GM18519 (cell line): ENCODE data around the gene TSPAN5.
"Not testable (repeated sequence)": the region's sequence is repeated elsewhere in the genome, so short reads cannot be mapped to it uniquely, and the experiment has no call there.

Experiments
- ATAC-seq: cut with Tn5 transposase; IDR thresholded peaks from one replicate; pipeline ENCODE4 v1.9.1; 2021; ENCODE audit warnings: mild to moderate bottlenecking, moderate library complexity; ENCODE audit not compliant: unreplicated experiment, low FRiP score

TSPAN5 gene

DNA sequence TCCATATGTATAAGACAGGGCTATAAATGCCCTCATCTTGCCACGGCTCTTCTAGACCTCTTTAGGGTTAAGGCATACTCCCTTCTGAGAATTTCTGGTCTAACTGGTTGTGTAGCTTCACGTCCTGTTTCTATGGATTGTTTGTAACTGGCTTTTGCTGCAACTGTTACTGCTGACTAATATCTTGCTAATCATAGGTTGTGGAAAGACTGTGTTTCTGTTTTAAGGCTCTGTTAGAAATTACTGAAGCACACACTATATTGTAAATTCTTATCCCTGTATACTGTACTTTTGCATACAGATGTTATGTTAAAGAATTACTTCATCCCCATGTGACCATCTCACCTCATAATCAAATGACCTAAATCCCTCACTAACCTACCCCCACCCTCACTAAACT lies 178.8 kb downstream of the TSPAN5 start:
- not testable (repeated sequence) for ATAC-seq

DNA sequence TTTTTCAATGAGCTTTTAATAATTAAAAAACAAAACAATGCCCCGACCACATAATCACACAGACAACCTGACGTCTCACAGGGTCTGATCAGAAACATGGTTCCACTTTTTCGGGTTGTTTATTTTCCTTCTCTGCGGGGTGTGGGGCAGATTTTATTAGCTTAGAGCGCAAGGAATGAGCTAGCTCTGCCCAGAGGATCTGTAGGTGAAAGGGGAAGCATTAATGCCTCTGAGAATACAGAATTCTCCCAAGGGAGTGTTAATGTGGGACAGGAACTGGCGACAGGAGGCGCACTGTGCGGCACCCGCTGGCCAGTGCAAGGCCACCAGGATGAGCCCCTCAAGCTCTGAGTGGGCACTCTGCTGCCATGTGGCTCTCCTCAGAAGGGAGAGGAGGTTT lies 181.5 kb downstream of the TSPAN5 start:
- no peak for ATAC-seq

DNA sequence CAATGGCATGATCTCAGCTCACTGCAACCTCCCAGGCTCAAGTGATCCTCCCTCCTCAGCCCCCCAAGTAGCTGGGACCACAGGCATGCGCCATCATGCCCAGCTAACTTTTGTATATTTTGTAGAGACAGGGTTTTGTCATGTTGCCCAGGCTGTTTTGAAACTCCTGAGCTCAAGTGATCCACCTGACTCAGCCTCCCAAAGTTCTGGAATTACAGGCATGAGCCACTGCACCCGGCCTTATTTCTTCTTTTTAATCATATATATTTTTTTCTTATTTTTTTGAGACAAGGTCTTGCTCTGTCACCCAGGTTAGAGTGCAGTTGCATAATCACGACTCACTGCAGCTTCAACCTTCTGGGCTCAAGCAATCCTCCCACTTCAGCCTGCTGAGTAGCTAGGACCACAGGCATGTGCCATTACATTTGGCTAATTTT lies 184.0 kb downstream of the TSPAN5 start:
- no peak for ATAC-seq

DNA sequence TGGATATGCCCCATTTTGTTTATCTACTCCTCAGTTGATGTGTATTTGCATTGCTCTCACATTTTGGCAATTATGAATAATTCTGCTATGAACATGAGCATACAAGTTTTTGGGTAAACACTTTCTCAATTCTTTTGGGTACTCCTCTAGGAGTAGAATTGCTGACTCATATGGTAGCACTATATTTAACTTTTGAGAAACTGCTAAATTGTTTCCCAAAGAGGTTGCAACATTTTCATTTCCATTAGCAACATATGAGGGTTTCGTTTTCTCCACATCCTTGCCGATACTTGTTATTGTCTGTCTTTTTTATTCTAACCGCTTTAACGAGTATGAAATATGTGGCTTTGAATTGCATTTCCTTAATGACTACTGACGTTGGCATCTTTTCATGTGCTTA lies 185.4 kb downstream of the TSPAN5 start:
- no peak for ATAC-seq

DNA sequence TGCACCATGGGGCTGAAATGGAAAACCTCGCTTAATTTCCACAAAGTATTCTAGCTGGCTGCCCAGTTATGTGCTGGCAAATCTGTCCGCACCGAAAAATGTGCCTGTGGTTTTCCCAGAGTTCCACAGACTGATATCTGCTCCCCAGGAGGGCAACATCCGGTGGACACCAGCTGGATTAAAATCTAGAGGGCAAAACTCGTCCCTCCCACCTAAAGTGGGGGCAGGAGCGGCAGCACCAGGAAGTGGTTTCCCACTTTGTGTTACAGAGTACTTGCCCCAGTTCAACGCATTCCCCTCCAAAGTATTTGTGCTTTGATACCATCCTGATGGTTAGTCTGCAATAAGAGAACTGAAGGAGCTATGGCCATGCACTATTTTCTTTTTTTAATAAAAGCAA lies 187.6 kb downstream of the TSPAN5 start:
- no peak for ATAC-seq

DNA sequence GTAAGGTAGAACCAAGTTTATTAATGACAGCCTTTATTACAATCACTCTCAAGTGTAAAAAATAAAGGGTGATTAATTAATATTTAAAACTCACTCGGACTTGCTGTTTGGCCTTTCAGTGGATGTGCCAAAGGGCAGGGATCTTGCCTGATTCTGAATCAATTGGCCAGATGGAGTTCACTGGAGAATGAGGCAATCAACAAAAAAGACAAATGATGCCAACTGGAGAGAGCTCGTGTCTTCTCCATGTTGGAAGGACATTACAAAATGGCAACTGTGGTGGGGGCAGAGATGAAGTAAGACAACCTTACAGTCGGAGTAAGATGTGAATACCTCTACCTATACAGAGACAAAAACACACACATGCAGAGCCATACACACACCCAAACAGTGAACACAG lies 188.0 kb downstream of the TSPAN5 start:
- no peak for ATAC-seq

DNA sequence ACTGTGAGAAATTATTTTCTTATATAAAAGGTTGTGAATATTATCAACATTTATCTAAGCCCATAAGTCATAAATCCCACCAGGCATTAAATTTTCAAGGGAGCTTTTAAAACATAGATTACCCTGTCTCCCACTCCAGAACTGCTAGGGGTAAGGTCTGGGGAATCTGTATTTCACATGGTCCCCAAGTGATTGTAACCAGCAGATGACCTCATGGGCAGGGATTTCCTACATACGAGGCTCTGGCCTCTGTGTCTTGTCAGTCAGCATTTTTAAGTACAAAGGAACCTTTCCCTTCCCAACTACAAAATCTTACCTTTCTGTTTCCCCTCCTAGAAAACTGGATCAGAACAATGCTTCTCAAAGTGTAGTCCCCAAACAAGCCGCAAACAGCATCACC lies 188.6 kb downstream of the TSPAN5 start:
- no peak for ATAC-seq

DNA sequence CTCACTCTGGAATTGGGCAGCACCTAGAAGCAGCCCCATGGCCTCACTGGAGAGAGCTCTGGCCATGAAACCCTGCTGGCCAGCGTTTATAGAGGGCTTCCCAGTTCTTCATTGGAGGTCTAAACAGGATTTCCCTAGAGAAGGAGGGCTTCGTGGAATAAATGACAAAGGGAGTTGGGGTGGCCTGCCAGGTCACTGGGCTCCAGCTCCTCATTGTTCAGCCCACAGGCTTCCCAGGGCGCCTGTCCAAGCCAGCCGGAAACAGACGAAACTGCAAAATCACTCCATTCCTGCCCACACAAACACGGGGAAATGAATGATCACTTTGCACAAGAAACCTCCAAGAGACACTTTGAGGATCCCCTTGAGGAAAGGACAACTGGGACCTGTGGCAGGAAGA lies 189.7 kb downstream of the TSPAN5 start:
- no peak for ATAC-seq

DNA sequence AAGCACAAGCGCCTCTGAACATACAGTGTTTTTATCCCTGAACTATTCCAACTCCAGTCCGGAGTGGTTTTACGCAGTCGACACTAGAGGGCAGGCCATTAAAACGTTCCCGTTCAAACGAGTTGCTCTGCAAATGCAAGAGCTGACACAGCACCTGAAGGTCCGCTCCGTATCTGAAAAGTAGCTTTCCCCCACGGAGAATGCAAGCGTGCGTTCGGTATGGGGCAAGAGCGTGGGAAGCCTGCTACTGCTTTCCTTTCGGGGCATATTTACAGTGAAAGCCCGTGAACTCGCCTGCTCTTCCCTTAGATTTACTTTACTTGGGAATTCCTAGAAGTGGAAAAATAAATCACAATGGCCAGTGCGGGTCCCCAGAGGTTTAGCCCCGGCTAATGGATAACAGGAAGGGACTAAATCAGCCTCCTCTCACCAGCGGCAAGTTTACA lies 190.8 kb downstream of the TSPAN5 start:
- ATAC-seq: peak; percentile 89

DNA sequence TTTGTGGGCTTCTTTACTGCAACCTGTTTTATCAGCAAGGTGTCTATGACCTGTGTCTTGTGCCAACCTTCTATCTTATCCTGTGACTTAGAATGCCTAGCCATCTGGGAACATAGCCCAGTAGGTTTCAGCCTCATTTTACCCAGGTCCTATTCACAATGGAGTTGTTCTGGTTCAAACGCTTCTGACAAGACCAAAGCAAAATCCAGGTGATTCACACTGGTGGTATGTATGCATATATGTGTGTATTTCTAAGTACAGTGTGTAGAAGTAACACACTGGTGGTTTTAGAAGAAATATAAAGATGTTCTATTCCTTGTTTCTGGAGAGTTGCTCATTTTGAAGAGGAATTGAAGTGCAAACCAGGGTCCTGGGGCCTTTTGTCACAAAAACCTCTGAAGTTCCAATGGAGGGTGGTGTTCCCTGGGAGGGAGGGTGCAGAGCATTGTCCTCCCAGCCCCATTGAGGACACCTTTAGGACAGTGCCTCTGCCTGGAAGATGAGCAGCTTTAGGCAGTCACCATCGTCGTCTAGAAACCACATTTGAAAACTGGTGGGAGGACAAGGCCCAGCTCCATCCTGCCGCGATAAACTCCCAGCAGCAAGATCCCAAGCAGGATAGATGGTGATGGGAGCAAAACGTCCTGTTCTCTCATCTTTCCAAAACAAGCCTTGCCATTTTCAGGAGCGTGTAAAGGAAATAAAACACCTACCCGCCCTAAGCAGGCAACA lies 191.4 kb downstream of the TSPAN5 start:
- no peak for ATAC-seq

DNA sequence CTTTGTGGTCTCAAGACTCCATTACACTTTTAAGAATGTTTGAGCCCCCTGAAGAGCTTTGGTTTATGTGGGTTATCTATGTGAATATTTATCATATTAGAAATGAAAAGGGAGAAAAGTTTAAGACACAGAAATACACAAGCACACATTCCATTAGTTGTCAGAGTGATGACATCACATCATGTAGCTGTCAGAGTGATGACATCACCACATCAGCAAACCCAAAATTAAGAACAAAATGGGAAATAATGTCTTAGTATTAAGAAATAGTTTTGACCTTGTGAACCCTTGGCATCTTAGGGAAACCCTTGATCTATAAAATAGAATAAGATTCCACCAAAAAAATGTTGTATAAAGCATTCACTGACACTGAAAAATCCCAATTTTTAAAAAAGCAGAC lies 195.9 kb downstream of the TSPAN5 start:
- no peak for ATAC-seq

DNA sequence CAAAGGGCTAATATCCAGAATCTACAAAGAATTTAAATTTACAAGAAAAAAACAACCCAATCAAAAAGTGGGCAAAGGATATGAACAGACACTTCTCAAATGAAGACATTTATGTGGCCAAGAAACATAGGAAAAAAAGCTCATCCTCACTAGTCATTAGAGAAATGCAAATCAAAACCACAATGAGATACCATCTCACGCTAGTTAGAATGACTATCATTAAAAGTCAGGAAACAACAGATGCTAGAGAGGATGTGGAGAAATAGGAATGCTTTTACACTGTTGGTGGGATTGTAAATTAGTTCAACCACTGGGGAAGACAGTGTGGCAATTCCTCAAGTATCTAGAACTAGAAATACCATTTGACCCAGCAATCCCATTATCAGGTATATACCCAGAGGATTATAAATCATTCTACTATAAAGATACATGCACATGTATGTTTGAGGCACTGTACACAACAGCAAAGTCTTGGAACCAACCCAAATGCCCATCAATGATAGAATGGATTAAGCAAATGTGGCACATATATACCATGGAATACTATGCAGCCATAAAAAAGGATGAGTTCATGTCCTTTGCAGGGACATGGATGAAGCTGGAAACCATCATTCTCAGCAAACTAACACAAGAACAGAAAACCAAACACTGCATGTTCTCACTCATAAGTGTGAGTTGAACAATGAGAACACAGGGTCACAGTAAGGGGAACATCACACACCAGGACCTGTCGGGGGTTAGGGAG lies 197.1 kb downstream of the TSPAN5 start:
- ATAC-seq: not testable (repeated sequence)

DNA sequence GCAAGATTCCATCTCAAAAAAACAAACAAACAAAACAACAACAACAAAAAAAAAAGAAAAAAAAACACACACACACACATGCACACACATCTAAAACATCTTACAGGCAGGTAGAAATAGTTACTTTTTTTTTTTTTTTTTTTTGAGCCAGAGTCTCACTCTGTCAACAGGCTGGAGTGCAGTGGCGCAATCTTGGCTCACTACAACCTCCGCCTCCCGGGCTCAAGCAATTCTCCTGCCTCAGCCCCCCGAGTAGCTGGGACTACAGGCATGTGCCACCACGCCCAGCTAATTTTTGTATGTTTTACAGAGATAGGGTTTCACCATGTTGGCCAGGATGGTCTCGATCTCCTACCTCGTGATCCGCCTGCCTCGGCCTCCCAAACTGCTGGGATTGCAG lies 201.0 kb downstream of the TSPAN5 start:
- ATAC-seq: not testable (repeated sequence)

DNA sequence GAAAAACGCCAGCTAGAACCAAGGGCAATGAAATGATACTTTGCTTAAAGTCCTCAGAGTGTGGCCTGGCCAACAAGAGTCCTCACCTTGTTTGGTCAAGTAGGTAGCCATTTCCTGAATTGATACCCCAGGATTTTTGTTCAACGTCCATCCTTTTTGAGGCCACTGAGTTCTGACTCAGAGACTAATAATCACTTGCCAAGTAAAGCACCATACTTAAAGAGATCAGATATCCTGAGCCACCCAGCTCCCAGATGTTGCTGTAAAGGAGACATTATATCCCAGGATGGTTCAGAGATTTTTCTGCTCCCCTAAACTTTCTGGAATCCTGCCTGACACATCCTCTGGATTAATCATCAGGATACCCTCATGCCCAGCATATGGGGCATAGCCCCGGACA lies 206.3 kb downstream of the TSPAN5 start:
- ATAC-seq: no peak

DNA sequence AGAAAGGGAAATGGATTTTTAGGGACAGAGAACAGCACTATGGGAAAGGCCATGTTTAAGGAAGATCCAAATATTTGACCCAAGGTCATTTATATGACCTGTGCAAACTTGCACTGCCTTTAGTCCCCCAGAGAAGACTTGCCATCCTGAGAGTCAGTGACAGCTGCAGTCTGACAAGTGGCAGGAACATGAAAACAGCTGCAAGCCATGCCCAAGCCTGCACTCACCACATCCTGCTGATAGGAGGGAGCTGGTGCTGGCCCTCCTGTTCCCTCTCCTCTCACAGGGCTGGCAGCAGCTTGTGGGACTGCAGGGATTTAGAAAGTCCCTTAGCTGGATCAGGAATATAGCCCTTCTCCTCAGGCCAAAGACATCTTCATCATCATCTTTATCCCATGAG lies 209.5 kb downstream of the TSPAN5 start:
- peak; percentile 24 for ATAC-seq

DNA sequence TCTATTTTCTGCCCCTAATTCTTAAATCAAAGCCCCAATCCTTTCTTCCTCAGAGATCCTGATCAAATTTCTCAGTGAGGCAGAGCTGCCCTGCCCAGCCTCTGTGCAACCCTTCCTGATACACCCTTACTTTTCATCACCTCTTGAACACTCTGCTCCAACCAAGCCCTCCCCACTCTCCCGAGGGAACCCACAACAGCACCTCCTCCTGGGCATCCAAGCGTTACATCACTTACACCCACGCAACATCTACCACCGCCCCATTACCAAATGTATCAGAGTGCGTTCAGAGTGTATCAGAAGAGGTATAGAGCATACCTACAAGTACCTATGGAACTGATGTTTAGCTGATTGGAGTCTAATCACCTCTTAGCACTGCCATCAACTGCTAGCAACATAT lies 210.8 kb downstream of the TSPAN5 start:
- ATAC-seq: no peak

DNA sequence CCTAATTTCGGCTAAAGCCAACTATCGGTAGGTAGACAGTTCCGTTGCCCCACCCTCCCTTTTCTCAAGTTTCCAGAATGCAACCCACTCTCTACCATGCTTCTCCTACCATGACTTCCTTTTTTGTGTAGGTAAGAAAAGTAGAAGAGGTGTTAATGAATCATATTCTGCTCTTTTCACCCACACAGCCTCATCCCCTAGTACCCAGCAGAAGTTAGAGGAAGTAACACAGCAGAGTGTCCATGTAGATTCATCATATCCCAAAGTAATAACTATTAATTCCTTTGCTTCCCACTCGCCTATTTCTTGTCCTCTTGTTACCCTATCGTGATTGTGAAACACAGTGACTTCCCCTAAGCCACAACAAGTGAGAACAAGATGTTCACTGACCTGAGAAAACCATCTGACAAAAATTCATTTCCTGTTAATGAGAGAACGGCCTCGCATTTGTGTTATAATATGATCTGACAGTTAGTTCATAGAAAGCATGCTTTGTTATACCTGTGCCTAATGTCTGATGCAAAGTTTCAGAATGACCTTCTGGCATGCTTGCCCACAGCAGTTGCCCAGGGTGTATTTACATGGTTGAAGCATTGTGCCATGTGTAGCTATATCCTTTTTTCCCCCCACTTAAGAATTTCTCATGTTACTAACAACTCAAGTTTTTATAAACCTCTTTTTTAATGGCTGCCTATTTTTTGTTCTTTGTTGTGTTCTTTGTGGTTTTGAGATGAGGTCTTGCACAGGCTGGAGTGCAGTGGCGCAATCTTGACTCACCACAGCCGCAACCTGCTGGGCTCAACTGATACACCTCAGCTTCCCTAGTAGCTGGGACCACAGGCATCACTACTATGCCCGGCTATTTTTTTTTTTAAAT lies 211.7 kb downstream of the TSPAN5 start:
- ATAC-seq: peak; percentile 69

DNA sequence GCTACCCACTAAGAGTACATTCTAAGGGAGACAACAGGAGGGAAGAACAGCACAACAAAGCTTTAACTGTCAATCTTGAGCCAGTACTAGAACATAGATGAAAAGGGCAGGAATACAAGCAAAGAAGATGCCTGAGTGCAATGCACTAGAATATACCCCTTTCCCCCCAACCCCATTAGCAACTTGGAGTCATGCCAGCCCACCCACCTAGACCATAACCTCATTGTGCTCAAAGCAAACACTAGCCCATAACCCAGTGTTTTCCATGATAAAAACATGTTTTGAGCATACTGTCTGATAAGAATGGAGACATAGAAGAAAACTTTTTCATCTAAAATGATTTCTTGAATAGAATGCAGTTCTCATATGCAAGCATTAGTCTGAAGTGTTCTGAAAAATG lies 214.0 kb downstream of the TSPAN5 start:
- no peak for ATAC-seq

DNA sequence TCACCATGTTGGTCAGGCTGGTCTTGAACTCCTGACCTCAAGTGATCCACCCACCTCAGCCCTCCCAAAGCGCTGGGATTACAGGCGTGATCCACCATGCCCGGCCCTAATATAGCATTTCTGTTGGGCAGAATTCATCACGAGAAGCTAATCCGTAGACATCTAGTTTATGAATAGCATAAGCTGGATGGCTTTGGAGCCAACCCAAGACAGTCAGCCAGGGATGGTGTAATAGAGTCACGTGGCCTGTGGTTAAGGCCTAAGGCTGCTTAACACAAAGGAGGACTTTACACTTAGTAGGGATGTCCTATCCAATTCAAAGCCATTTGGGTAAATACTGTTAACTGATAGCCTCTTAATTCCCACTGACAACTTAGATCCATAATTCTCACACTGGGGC lies 223.6 kb downstream of the TSPAN5 start:
- no peak for ATAC-seq

DNA sequence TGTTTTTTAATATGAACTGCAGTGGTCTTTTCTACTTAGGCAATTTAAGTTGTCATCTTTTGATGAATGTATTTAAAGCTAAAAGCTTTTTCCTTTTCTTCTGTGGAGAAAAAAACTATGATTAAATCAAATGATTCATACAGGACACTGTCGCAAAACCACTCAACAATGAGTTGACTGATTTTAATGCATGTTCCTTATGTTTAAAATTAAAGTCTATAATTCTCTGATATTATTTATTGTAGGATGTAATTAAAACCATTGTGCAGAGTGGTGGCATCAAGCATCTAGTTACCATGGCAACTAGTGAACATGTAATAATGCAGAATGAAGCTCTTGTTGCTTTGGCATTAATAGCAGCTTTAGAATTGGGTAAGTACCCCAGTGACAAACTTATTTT lies 224.7 kb downstream of the TSPAN5 start:
- ATAC-seq: no peak
